GM12875 (cell line): ENCODE results near the gene PPP1R27.

Source experiments
- H3K4me3 ChIP-seq: one replicate; pipeline ENCODE4 v1.5.1; 2011; ENCODE audit warnings: low read depth, low read length, control low read depth
- TF ChIP-seq, protein P1 (sequence below): IDR thresholded peaks from 2 replicates; pipeline ENCODE4 v1.5.1; 2011; ENCODE audit warnings: low read depth, mild to moderate bottlenecking, control low read depth, inconsistent platforms, low read length, moderate library complexity, borderline replicate concordance; ENCODE audit not compliant: insufficient read depth

PPP1R27 gene

DNA sequence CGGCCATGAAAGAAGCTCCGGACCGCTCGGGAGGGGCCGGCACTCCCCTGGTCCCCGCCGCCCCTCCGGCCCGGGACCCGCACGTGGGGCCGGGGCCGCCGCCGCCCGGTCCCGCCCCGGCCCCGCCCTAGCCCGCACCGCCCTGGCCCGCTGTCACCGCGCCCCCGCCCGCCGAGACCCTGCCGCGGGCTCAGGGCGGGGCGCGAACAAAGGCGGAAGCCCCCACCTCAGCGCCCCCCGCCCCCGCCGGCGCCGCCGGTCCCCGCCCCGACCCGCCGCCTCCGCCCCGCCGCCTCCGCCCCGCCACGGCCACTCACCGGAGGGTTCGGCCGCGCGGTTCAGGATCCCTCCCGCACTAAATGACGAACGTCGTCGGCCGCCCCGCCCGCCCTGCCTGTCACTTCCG, 36.1 kb upstream of the PPP1R27 start, which contains the start of gene ARHGDIA:
ARHGDIA (minus strand) TSS at position 357 of the 406 bp plus-strand sequence. CDS start 1,407 bp downstream, outside the sequence.
- TF ChIP-seq, protein P1, sequence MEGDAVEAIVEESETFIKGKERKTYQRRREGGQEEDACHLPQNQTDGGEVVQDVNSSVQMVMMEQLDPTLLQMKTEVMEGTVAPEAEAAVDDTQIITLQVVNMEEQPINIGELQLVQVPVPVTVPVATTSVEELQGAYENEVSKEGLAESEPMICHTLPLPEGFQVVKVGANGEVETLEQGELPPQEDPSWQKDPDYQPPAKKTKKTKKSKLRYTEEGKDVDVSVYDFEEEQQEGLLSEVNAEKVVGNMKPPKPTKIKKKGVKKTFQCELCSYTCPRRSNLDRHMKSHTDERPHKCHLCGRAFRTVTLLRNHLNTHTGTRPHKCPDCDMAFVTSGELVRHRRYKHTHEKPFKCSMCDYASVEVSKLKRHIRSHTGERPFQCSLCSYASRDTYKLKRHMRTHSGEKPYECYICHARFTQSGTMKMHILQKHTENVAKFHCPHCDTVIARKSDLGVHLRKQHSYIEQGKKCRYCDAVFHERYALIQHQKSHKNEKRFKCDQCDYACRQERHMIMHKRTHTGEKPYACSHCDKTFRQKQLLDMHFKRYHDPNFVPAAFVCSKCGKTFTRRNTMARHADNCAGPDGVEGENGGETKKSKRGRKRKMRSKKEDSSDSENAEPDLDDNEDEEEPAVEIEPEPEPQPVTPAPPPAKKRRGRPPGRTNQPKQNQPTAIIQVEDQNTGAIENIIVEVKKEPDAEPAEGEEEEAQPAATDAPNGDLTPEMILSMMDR, result no peak
- peak within 1 kb of the TSS; percentile 81 for H3K4me3 ChIP-seq

DNA sequence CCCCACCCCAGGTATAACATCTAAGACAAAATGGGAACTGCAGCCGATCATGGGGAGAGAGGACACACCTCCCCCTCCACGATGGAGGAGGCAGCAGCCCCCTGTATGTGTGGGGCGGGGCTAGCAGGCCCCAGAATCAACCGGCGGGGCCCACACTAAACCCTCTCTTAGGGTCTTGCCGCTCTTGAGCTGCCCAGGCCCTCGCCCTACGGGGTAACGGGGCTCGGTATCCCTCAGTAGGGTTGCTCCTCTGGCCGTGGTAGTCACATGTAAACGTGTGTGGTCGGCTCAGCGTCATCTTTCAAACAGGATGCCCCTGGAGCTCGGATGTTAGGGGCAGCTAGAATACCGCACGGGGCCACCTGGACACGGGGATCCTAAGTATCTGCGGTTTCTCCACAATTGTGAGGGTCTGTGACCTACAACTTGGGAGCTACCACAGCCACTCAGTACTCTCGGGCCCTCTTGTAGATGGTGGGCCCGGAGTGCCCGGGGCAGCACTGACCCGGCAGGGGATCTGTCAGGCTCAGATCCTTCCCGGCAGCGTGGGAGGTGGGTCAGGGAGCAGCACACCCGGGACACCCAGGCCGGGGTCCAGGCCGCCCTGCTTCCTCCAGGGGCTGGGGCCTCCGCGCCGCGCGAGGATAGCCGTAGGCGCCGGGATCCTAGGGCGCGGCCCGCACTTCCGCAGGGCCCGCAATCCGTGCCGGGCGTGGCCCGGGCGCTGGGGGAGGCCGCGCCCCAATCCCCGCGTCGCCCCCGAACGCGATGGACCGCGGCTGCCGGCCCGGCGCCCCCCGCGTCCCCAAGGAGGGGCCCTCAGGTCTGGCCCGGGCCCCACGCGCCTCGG, 35.5 kb upstream of the PPP1R27 start:
- H3K4me3 ChIP-seq, result peak overlapping the region; percentile 81
- TF ChIP-seq, protein P1, result no peak

DNA sequence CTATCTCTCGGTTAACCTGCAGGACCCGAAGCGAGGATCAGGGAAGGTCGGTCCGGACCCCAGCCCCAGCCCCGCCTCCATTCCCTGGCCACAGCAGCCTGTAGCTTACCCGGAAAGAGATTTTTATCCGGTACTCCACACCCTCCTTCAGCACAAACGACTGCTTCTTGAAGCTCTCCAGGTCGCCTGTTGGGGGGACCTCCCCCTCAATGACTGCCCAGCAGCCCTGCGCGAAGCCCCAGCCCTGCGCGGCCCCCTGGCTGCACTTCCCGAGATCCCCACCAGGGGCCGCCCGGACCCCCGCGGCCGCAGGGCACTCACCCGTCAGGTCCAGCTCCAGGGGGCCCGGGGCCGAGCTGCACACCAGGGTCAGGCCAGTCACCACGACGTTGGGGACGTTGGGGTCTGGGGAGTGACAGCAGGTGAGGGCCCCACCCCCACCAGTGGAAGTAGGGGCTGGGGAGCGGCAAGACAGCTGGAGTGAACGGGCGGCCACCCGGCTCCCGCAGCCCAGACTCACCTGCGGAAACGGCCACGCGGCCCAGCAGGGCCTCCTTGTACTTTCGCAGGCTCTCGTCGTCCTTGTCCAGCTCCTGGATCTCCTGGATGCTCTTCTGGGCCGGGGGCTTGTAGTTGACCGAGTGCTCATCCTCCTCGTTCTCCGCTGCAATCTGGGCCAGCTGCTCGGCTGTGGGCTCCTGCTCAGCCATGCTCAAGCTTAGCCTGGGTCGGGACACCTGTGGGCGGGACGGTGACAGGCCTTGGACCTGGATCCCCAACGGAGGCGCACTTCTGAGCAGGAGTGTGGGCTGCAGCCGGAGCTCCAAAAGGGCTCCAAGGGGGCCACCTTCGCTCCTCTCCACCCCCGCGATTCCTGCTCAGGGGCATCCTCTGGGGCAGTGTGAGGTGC, 34.6 kb upstream of the PPP1R27 start:
- TF ChIP-seq, protein P1, result peak; percentile 97
- peak overlapping the region; percentile 81 for H3K4me3 ChIP-seq

DNA sequence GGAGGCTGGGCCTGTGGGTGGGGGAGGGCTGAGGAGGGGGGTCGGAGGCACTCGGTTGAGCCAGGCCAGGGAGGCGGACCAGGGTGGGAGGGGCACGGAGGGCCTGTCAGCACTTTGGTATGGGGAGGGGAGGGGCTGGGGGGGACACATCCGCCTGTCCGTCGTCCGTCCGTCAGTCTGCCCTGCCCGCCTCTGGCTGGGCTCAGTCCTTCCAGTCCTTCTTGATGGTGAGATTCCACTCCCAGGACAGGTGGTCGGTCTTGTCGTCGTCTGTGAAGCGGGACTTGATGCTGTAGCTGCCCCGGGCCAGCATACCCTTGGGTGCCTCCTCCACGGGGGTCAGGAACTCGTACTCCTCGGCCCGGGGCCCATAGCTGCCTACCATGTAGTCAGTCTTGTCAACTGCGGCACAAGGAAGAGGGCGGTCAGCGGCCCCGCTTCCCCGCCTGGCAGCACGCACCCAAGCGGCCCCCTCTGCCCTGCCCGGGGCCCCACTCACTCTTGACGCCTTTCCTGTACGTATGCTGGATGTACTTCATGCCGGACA, 33.9 kb upstream of the PPP1R27 start:
- TF ChIP-seq, protein P1, result no peak
- peak overlapping the region; percentile 81 for H3K4me3 ChIP-seq

DNA sequence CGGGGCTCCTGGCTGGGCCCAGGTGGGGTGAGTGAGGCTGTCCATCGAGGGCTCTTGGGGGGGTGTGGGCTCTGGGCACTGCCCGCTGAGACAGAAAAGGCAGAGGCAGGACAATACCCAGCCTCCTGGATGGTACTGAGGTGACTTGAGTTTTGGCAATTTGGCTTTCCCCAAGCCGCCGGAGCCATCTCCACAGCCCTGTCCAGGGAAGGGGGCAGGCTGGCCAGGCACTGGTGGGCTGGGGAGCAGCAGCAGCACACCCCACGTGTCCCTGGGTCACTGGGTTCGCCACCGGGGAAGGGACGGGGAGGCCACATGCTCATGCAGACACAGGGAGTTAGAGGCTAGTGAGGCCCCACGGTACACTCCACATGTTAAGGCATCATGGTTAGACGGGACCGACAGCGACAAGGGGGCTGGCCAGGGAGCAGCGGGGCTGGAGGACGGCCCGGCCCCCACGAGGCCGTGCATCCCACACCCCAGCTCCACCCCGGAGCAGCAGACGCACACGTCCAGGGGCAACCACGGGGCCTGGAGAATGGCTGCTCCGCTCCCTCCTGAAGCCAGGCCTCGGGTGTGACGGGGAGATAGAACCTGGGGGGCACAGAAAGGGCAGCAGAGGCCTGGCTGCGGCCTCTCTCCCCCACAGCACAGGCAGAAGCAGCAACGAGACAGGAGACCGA, 33.3 kb upstream of the PPP1R27 start:
- TF ChIP-seq, protein P1, result no peak

DNA sequence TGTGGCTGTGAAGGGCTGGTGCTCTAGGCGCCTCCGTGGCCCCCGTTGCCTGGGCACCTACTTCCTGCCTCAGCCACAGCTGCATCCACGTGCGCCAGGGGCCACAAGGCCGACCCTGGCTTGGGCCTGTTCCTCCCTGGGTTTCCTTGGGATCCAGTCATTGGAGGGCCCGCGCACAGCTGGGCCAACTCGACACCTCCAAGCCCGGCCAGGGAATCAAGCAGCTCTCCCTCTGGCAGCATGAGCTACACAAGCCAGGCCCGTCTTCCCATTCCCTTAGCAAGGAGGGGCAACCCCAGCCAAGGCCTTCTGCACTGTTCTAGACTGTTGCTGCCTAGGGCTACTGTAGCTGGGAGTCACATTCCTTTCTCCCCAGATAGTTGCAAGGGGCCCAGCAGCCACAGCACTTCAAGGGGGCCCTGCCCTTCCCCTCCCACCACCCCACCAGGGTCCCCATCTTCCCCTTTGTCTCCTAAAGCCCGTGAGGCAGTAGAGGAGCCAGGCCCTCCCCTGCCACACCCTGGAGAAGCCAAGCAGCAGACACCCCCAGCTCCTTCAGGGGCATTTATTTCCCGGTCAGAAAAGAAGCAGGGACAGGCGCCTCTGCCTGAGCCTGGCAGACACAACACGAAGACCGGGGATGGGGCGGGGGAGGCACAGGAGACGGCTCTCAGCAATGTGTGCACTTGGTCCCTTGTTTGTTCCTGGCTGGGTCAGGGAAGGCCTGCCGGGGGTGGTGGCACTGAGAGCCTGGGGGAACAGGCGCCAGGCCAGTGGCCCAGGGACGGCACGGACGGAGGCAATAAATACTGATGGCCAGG, 32.5 kb upstream of the PPP1R27 start:
- TF ChIP-seq, protein P1, result no peak
- no peak overlapping the region for H3K4me3 ChIP-seq

More for the DNA sequence above, 33.3 kb upstream of the PPP1R27 start:
- no peak overlapping the region for H3K4me3 ChIP-seq
